Measurements from ENCODE around the gene SLIT3.

GRCh38 chr5:169128679-169129078 is 172.3 kb downstream of the SLIT3 start:
- no peak for TF ChIP-seq EZH2 (IDR thresholded peaks at IDR 0.05)
- TF ChIP-seq POLR2AphosphoS5 (IDR thresholded peaks at IDR 0.05; ENCODE audit: borderline replicate concordance, low read depth, low read length): no peak

Data from SK-N-MC (cell line).